Mononuclear cell (primary cell): Measurements from ENCODE around the gene KCNQ1. TPM values are rescaled to one million over a fixed set of nuclear protein-coding genes. Genes with fewer than 3 reads are reported as not detected.

Source experiments
- H3K27me3 ChIP-seq: 2 replicates; pipeline ENCODE4 v1.6.0; 2011; ENCODE audit warnings: low read length, control low read depth; ENCODE audit not compliant: insufficient read depth
- H3K4me1 ChIP-seq: 2 replicates; pipeline ENCODE4 v1.5.1; 2011; ENCODE audit warnings: mild to moderate bottlenecking, low read length, control low read depth; ENCODE audit not compliant: insufficient read depth
- H3K4me3 ChIP-seq: 2 replicates; pipeline ENCODE4 v1.5.1; 2011; ENCODE audit warnings: mild to moderate bottlenecking, low read length, moderate library complexity
- H3K9me3 ChIP-seq: 2 replicates; pipeline ENCODE4 v1.5.1; 2011; ENCODE audit warnings: low read depth, mild to moderate bottlenecking, control low read depth, low read length
- total RNA-seq: library from RNA; depleted of rRNA; stranded (reverse); fragments of >200 nt; gene quantifications from one replicate; pipeline ENCODE4 v1.2.3, GENCODE V29; 2012

The KCNQ1 gene
- total RNA-seq, 1 donor: 12.7 TPM

- peaks cover 28% of the 10 kb centered on the region for H3K4me1 ChIP-seq
- H3K9me3 ChIP-seq: no peaks in the 10 kb centered on the region
- H3K4me3 ChIP-seq: no peak overlapping the region
- no peaks in the 10 kb centered on the region for H3K27me3 ChIP-seq
These were observed 64.0 kb downstream of the KCNQ1 start for GRCh38 chr11:2508793-2509192.

GRCh38 chr11:2509481-2510001 is 64.7 kb downstream of the KCNQ1 start:
- Histone ChIP-seq H3K27me3 (no peaks in the 10 kb centered on the region), H3K4me3 (no peak overlapping the region), H3K4me1 (peaks cover 28% of the 10 kb centered on the region), H3K9me3 (no peaks in the 10 kb centered on the region)

GRCh38 chr11:2510626-2511402 is 66.0 kb downstream of the KCNQ1 start:
- Histone ChIP-seq H3K27me3 (no peaks in the 10 kb centered on the region), H3K4me1 (peaks cover 28% of the 10 kb centered on the region), H3K4me3 (no peak overlapping the region), H3K9me3 (no peaks in the 10 kb centered on the region)

GRCh38 chr11:2511421-2512369 is 66.9 kb downstream of the KCNQ1 start:
- H3K4me1 ChIP-seq: peaks cover 28% of the 10 kb centered on the region
- no peak overlapping the region for H3K4me3 ChIP-seq
- no peaks in the 10 kb centered on the region for H3K27me3 ChIP-seq

GRCh38 chr11:2512431-2513407 is 67.9 kb downstream of the KCNQ1 start:
- no peak overlapping the region for H3K4me3 ChIP-seq
- H3K4me1 ChIP-seq: peaks cover 28% of the 10 kb centered on the region
- H3K9me3 ChIP-seq: no peaks in the 10 kb centered on the region
- no peaks in the 10 kb centered on the region for H3K27me3 ChIP-seq

More at GRCh38 chr11:2511421-2512369, 66.9 kb downstream of the KCNQ1 start:
- H3K9me3 ChIP-seq: no peaks in the 10 kb centered on the region

- H3K27me3 ChIP-seq: no peaks in the 10 kb centered on the region
- no peaks in the 10 kb centered on the region for H3K9me3 ChIP-seq
- no peak overlapping the region for H3K4me3 ChIP-seq
- H3K4me1 ChIP-seq: peaks cover 28% of the 10 kb centered on the region
These were observed 68.6 kb downstream of the KCNQ1 start for GRCh38 chr11:2513441-2513840.

- Histone ChIP-seq H3K27me3 (no peaks in the 10 kb centered on the region), H3K9me3 (no peaks in the 10 kb centered on the region), H3K4me1 (peaks cover 15% of the 10 kb centered on the region), H3K4me3 (no peak overlapping the region)
These were observed 70.8 kb downstream of the KCNQ1 start for GRCh38 chr11:2515401-2516275.

- no peak overlapping the region for H3K4me3 ChIP-seq
- H3K9me3 ChIP-seq: no peaks in the 10 kb centered on the region
- no peaks in the 10 kb centered on the region for H3K27me3 ChIP-seq
- peaks cover 7% of the 10 kb centered on the region for H3K4me1 ChIP-seq
These were observed 71.6 kb downstream of the KCNQ1 start for GRCh38 chr11:2516276-2517015.

GRCh38 chr11:2517016-2517385 is 72.2 kb downstream of the KCNQ1 start:
- Histone ChIP-seq H3K27me3 (no peaks in the 10 kb centered on the region), H3K9me3 (no peaks in the 10 kb centered on the region), H3K4me1 (peaks cover 2% of the 10 kb centered on the region), H3K4me3 (no peak overlapping the region)

GRCh38 chr11:2517386-2518064 is 72.7 kb downstream of the KCNQ1 start:
- Histone ChIP-seq H3K4me3 (no peak overlapping the region), H3K9me3 (no peaks in the 10 kb centered on the region), H3K27me3 (no peaks in the 10 kb centered on the region), H3K4me1 (no peaks in the 10 kb centered on the region)

GRCh38 chr11:2518111-2518982 is 73.5 kb downstream of the KCNQ1 start:
- Histone ChIP-seq H3K4me3 (no peak overlapping the region), H3K27me3 (no peaks in the 10 kb centered on the region), H3K9me3 (no peaks in the 10 kb centered on the region), H3K4me1 (no peaks in the 10 kb centered on the region)

- H3K4me1 ChIP-seq: no peaks in the 10 kb centered on the region
- no peaks in the 10 kb centered on the region for H3K27me3 ChIP-seq
- no peaks in the 10 kb centered on the region for H3K9me3 ChIP-seq
- H3K4me3 ChIP-seq: no peak overlapping the region
These were observed 74.2 kb downstream of the KCNQ1 start for GRCh38 chr11:2518983-2519340.
